CD4-positive, alpha-beta T cell (primary cell): ENCODE data around the gene CSTB. TPM values are rescaled to one million over a fixed set of nuclear protein-coding genes. Genes with fewer than 3 reads are reported as not detected.

Experiments used
- ATAC-seq: fragments of 200-7000 bp; cut with Tn5 transposase; one replicate; pipeline ENCODE4 v1.10.0; 2022; ENCODE audit warnings: mild to moderate bottlenecking; ENCODE audit not compliant: poor library complexity
- CTCF ChIA-PET: fragments of 350-600 bp; sonication (Branson Sonifier 250); formaldehyde crosslinking; loops from one replicate; lab custom pipeline; 2021; ENCODE audit warnings: antibody characterized with exemption, inconsistent platforms; lab: Charles Lee
- POLR2A ChIA-PET: fragments of 350-600 bp; sonication (Branson Sonifier 250); formaldehyde crosslinking; loops from one replicate; lab custom pipeline; 2021; ENCODE audit warnings: antibody characterized with exemption, inconsistent platforms; lab: Charles Lee
- DNase-seq, 14 experiments: peaks; one replicate each; pipeline ENCODE4 v3.0.0-alpha.2; 2013 to 2020; ENCODE audit warnings: mixed read lengths in 2 of 14
- H3K27ac ChIP-seq, 2 donors: one replicate each; pipeline versions ENCODE4 v1.5.1 to v1.7.0; 2013; ENCODE audit warnings: low read length in 2 of 2, low read depth in 1 of 2, mild to moderate bottlenecking in 1 of 2
- H3K27me3 ChIP-seq, 2 experiments: 1 replicate in 1 of 2; 2 replicates in 1 of 2; pipeline versions ENCODE4 v1.6.1 to v1.7.0; 2013; ENCODE audit warnings: low read length in 2 of 2, control low read depth in 1 of 2, mild to moderate bottlenecking in 1 of 2, moderate library complexity in 1 of 2; ENCODE audit not compliant: insufficient read depth in 2 of 2, control insufficient read depth in 1 of 2
- H3K36me3 ChIP-seq: one replicate; pipeline ENCODE4 v1.6.1; 2013; ENCODE audit warnings: low read length, control low read depth; ENCODE audit not compliant: insufficient read depth
- H3K4me1 ChIP-seq: one replicate; pipeline ENCODE4 v1.6.1; 2013; ENCODE audit warnings: low read length, control low read depth; ENCODE audit not compliant: insufficient read depth
- H3K4me3 ChIP-seq: one replicate; pipeline ENCODE4 v1.5.1; 2013; ENCODE audit warnings: mild to moderate bottlenecking, low read length, moderate library complexity
- H3K9me3 ChIP-seq, 2 experiments: 1 replicate in 1 of 2; 2 replicates in 1 of 2; pipeline versions ENCODE4 v1.6.1 to v1.7.0; 2013; ENCODE audit warnings: low read length in 2 of 2, mild to moderate bottlenecking in 2 of 2, control low read depth in 1 of 2, moderate library complexity in 1 of 2; ENCODE audit not compliant: control insufficient read depth in 1 of 2, insufficient read depth in 1 of 2
- H3K27ac Mint-ChIP-seq: one replicate; pipeline ENCODE4 v1.8.0; 2020; ENCODE audit warnings: mixed read lengths
- H3K27me3 Mint-ChIP-seq: one replicate; pipeline ENCODE4 v1.8.0; 2021; ENCODE audit warnings: mixed read lengths
- H3K36me3 Mint-ChIP-seq: one replicate; pipeline ENCODE4 v1.8.0; 2021; ENCODE audit warnings: low read depth, mixed read lengths
- H3K4me1 Mint-ChIP-seq: one replicate; pipeline ENCODE4 v1.8.0; 2021; ENCODE audit warnings: low read depth, mixed read lengths
- H3K4me3 Mint-ChIP-seq: one replicate; pipeline ENCODE4 v1.8.0; 2020; ENCODE audit warnings: mild to moderate bottlenecking, mixed read lengths
- H3K9me3 Mint-ChIP-seq: one replicate; pipeline ENCODE4 v1.8.0; 2020; ENCODE audit warnings: mixed read lengths
- CTCF ChIP-seq: fragments of 200-600 bp; IDR thresholded peaks from one replicate; pipeline ENCODE4 v1.8.0; 2022; ENCODE audit warnings: antibody characterized with exemption, mild to moderate bottlenecking
- intact Hi-C, 2 experiments: fragments of 100-400 bp; cut with DNase I in 1 of 2; cut with micrococcal nuclease in 1 of 2; formaldehyde crosslinking; loops; one replicate each; pipeline versions ENCODE4 v1.15.1 to v1.9.0; 2023 to 2025; cut with DNase I, micrococcal nuclease
- total RNA-seq, 174 experiments: library from RNA in 2 of 174; stranded (reverse) in 2 of 174; gene quantifications; one replicate each; pipeline ENCODE4 v1.2.3 and lab custom pipeline; 2021 to 2026

Gene CSTB
- total RNA-seq, 2 experiments from 2014 or later: 13.4 to 14.5 TPM

GRCh38 chr21:43775190-43775589 is 918 bp downstream of the CSTB start:
- Histone ChIP-seq H3K36me3 (peaks cover 23% of the 10 kb centered on the region), H3K9me3 (no peaks in the 10 kb centered on the region), H3K27ac (no peak overlapping the region), H3K27me3 (no peaks in the 10 kb centered on the region), H3K4me1 (peaks cover 39% of the 10 kb centered on the region), H3K4me3 (peak overlapping the region; percentile 86)
- H3K4me3 Mint-ChIP-seq: peak overlapping the region; percentile 88
- no peak for TF ChIP-seq CTCF
- intact Hi-C loops: loop anchor here in 1 of 2 experiments (5.0 kb wide), 1 partner anchor 53 kb away; no protein-coding TSS in a partner anchor
- ATAC-seq: no peak
- no peak for DNase-seq
- ChIA-PET CTCF (no interaction called here), POLR2A (no interaction called here)
- peaks cover 27% of the 10 kb centered on the region for H3K36me3 Mint-ChIP-seq
- peaks cover 37% of the 10 kb centered on the region for H3K4me1 Mint-ChIP-seq
- peak overlapping the region; percentile 88 for H3K27ac Mint-ChIP-seq
- H3K9me3 Mint-ChIP-seq: no peaks in the 10 kb centered on the region
- no peaks in the 10 kb centered on the region for H3K27me3 Mint-ChIP-seq

GRCh38 chr21:43774163-43774562 is 1.9 kb downstream of the CSTB start:
- Mint-ChIP-seq H3K4me1 (peaks cover 34% of the 10 kb centered on the region), H3K27ac (peak overlapping the region; percentile 14), H3K9me3 (no peaks in the 10 kb centered on the region), H3K36me3 (peaks cover 27% of the 10 kb centered on the region), H3K4me3 (peak overlapping the region; percentile 88), H3K27me3 (no peaks in the 10 kb centered on the region)
- POLR2A ChIA-PET: interaction anchor here (1.1 kb wide), 1 partner anchor 15 kb away, joined by 3 read pairs; the partner anchor contains the start of gene RRP1
- H3K27me3 ChIP-seq: no peaks in the 10 kb centered on the region
- CTCF ChIA-PET: no interaction called here
- H3K36me3 ChIP-seq: peaks cover 23% of the 10 kb centered on the region
- ATAC-seq: no peak
- intact Hi-C loops: no loop called here
- TF ChIP-seq CTCF: no peak
- DNase-seq: no peak
- no peaks in the 10 kb centered on the region for H3K9me3 ChIP-seq
- H3K27ac ChIP-seq: no peak overlapping the region
- H3K4me3 ChIP-seq: no peak overlapping the region
- H3K4me1 ChIP-seq: peaks cover 34% of the 10 kb centered on the region

GRCh38 chr21:43772425-43772821 is 3.7 kb downstream of the CSTB start:
- Mint-ChIP-seq H3K27ac (no peak overlapping the region), H3K36me3 (peaks cover 27% of the 10 kb centered on the region), H3K27me3 (no peaks in the 10 kb centered on the region), H3K4me3 (no peak overlapping the region), H3K9me3 (no peaks in the 10 kb centered on the region), H3K4me1 (peaks cover 24% of the 10 kb centered on the region)
- no peak for TF ChIP-seq CTCF
- ChIA-PET CTCF (interaction anchor here (1.7 kb wide), 1 partner anchor 17 kb away, joined by 7 read pairs; the partner anchor contains the start of gene RRP1), POLR2A (no interaction called here)
- peaks cover 22% of the 10 kb centered on the region for H3K4me1 ChIP-seq
- peaks cover 23% of the 10 kb centered on the region for H3K36me3 ChIP-seq
- H3K27me3 ChIP-seq: no peaks in the 10 kb centered on the region
- intact Hi-C loops: no loop called here
- ATAC-seq (no peak), DNase-seq (no peak)
- H3K27ac ChIP-seq: no peak overlapping the region
- H3K4me3 ChIP-seq: no peak overlapping the region
- H3K9me3 ChIP-seq: no peaks in the 10 kb centered on the region
